GM19043 (cell line): ENCODE measurements around the gene MMP8.

ENCODE experiments used
- ATAC-seq: cut with Tn5 transposase; IDR thresholded peaks from one replicate; pipeline ENCODE4 v1.9.1; 2021; ENCODE audit warnings: low read depth; ENCODE audit not compliant: unreplicated experiment

MMP8 gene

DNA sequence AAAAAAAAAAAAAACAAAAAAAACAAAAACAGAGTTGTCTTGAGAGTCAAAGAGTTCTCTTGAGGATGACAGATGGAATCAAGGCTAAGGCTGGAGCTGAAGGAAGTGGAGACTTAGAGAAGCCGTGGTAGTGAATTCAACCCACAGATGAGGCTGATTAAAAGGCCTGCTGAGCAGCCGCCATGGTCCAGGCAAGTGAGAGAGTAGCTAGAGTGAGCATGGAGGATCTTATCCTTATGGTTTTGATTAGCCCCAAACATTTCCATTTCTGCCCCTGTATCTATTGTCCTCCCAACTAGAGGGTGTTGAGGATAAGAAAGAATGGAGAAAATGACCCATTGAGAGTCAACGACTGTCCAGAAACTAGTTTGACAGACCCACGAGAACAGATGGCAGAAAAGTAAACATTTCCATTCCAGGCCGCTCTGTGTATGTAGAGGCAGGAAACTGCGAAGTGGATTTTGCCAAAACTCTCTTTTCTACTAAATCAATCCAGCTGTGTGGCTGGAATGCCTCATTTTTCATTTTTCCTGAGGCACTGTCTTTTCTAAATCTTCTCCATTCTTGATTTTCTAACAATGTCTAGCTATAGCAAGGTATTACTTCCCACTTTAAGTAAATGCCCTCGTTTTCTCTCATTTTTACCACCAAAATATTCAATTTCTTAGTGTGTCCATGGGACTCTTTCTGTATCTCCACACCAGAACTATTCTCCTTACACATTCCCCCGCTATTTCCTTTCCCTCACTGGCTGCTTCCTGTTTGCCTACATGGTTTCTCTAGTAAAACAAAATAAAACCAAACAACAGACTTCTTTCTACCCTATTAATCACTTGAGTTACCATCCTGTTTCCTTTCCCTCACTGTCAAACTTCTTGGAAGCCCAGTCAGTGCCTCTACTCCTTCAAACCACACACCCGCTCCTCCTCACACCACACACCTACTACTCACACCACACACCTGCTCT is 5.4 kb upstream of the MMP8 start:
- no peak for ATAC-seq

DNA sequence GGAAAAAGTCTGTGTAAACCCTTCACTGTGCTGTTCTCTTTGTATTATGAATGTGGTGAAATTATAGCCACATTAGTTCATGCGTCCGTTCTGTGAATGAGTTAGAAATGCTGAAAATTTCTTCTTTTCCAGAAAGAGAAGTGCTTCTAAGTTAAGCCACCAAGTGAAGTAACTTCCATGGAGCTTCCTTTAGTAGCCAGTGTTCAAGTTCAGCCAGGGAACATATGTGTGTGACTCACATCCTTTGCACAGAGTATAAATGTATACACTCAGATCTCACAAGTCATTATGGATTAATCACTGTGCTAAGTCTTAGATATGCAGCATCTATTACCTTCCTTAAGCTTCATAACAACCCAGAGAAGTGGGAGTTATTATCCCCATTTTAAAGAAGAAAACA is 3.1 kb upstream of the MMP8 start:
- no peak for ATAC-seq

DNA sequence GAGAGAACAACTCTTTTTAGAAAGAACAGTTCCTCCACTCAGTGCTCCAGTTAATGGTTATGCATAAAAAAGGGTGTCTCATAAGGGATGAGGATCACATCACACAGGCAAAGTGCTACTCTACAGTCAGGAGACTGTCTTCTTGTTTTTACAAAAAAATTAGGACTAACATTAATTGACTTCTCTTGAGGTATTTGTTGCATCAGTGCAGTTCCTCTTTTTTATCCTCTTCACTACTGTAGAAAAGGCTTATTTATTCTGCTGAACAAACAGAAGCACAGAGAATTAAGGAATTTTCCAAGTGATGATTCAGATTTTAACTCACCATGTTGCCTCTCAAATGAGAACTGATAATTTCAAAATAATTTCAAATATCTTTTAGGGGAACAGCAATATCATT is 1.9 kb downstream of the MMP8 start:
- ATAC-seq, result no peak

DNA sequence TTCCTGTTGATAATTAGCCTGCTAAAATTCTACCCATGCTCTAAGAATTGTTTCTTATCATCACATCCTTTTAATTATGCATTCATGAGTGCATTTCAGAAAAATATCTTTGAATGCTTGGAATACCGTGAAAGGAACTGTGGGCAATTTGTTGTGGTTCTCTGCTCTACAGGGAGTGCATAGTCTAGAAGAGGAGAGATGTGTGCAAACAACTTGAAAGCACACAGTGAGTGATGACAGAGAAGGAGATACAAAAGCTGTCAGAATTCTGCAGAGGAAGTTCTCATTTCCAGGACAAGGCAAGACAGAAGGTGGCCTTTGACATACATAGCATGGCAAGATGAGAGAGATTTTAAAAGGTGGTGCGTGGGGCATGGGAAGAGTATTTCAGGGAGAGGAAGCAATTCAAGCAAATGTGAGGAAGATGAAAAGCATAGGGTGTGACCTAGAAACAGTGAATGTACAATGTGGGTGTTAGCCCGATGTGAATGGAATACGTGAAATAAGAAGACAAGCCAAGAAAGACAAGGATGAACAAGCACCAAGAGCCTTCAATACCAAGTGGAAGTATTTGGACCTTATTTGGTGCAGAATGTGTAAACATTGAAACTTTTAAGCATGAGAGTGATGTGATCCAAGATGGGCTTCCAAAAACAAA is 5.0 kb downstream of the MMP8 start:
- no peak for ATAC-seq

DNA sequence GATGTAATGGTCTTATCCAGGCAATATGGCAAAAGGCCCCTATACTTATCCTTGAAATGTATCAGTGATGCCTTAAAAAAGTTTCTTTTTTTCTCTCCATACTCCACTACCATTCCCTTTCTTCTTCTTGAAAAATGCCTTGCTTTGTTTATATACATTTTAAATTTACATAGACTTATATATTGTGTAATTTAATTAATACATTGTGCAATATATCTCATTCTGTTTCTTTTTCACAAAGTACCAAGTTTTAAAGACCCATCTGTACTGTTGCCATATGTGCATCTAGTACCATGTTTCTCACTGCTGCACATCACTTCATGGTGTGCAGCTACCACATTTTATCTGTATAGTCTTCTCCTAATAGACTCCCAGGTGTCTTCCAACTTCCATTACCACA is 7.5 kb downstream of the MMP8 start:
- ATAC-seq, result no peak

DNA sequence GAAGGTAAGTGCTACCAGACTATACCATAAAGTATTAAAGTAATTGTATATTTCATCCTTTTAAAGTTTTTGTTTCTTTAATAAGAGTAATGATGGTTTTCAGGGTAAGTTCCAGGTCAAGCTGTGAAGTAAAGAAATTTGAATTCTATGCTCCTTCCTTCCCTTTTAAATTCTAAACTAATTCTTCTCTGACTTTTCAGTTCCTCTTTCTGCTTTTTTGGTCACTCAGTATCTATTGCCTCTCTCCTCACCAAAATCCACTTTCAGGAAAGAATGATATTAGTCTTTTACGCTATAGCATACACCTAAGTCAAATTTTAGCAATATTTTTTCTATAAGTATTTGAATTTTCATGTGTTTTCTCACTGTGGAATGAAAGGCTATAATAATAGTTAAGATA is 8.2 kb downstream of the MMP8 start:
- peak; percentile 76 for ATAC-seq

DNA sequence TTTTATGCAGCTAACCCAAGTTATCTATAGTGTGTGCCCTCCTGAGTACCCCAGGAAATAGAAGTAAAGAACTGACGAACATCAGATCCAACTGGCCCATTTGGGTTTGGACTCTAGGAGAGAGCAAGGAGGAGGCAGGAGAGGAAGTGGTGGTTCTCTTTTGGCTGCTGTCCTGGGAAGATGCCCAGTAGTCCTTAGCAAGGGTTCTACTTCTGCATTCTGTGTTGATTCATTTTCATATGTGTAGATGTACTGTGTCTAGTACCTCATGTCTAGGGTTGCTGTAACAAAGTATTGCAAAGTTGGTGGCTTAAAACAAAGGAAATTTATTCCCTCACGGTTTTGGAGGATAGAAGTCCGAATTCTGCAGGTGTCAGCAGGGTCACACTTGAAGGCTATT is 12.6 kb downstream of the MMP8 start:
- no peak for ATAC-seq

DNA sequence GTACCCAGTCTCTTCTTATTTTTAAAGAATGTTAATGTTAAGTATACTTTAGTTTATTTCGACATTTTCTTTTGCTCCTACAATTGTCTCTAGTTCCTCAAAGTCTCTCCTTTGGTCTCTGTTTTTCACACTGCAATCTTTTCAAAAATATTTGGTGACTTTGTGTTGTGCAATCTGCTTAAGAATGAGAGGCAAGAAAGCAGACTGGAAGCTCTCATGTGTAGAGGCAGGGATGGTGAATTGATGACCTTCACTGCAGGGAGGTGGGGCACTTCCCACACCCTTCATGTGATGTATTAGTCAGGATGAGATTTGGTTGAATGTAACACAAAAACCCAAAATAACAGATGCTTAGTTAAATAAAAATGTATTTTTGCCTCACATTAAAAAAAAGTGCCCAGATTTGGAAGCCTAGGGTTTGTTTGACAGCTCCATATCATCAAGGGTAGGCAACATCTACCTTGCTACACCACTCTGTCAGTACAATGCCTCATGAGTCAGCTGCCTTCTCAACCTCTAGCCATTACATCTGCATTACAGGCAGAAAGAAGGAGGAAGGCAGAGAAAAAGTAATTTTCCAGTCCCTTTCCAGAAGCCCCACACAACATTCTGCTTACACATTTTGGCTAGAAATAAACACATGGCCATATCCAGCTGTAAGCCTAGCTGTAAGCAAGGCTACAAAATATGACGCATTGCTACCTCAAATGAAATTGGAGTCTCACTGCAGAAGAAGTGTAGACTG is 15.4 kb downstream of the MMP8 start:
- no peak for ATAC-seq

DNA sequence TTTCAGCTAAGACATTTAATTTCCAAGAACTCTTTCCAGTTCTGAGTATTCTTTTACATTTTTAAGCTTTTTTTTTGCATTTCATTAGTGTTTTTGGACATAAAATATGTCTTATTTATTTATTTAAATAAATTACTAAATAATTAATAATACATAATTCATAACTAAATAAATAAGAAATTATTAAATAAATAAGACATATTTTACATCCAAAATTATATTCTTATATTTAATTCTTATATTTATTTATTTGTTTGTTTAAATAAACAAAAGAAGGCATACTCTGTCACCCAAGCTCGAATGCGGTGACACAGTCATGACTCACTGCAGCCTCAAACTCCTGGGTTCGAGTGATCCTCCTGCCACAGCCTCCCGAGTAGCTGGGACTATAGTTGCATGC is 16.1 kb downstream of the MMP8 start:
- no peak for ATAC-seq

DNA sequence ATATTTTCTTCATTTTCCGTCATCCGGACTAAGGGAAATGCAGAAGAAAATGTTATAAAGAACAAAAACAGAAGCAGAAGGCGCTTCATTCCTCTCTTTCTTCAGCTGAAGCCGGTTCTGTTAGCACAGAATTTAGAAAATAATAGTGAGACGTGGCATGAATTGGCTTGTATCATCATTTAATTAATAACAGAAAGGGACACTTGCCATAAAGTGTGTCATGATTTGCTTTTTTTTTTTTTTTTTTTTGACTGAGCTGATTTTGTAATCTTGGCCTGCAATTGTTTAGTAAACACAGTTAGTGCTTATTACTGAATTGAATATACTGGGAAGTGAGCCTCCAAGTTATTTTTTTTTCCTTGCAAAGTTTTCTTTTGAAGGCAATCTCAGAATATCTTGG is 19.1 kb downstream of the MMP8 start, which contains the start of gene MMP27:
Gene MMP27 (minus strand): TSS at position 144 of the 400 bp plus-strand sequence. CDS start 55 bp downstream, at position 89.
- ATAC-seq, result no peak

DNA sequence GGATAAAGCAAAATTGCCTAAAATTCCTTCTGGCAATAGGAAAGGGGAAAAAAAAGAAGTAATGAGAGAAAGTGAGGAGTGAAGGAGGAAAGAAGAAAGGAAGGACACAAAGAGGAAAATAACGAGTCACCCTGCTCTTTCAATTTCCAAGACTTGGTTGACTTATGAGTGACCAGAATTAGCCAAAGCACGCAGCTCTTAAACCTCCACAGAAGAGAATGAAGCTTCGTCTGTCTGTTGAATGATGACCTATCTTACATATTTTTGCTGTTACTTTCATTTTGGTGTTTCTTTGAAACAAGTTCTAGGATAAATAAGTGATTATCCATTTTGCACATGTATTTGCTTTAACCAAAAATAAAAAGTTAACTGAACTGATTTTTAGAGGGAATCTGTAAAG is 19.9 kb downstream of the MMP8 start:
- no peak for ATAC-seq

DNA sequence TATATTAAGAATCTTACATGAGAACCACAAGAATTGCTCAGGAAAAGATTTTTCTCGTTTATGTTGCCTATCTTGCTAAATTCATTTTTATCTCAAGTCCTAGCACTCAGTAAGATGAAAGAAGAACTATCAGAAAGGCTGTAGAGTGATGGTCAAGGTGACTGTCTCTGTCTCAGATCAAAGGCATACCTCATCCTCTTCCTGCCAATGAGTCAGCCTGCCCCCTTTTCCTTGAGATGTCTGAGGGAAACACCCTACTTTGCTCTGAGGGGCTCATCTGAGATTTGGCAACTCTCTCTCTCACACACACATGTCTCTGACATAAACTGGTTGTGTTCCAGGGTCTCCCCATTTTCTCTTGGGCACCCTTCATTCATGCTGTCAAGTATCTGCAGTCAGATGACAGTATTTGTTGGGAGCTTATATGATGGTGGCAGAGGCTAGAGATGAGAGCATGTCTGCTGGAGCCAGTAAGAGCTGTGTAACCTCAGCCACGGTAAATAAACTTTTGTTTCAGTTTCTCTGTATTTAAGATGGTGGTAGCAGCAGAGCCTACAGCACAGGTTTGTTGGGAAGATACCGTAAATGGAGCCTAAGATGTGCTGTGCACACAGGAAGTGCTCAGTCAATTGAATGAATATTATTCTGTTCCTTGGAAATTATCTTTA is 20.8 kb downstream of the MMP8 start:
- no peak for ATAC-seq

DNA sequence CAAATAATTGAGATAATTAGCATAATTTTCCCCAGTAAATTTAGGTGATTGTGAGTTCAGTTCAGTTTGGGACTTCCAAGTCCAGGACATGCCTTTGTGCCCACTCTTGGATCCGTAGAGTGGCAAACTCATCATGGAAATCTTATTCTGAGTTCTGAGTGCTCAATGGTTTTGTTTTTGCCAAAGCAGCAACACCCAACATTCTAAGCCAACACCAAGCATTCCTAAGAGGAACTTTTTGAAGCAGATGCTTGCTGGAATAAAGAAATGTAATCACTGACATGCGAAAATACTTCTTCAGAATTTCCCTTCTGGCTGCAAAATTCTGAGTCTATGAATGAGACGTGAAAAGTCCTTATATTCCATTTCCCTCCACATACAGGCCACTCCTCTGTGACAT is 29.6 kb downstream of the MMP8 start:
- no peak for ATAC-seq

DNA sequence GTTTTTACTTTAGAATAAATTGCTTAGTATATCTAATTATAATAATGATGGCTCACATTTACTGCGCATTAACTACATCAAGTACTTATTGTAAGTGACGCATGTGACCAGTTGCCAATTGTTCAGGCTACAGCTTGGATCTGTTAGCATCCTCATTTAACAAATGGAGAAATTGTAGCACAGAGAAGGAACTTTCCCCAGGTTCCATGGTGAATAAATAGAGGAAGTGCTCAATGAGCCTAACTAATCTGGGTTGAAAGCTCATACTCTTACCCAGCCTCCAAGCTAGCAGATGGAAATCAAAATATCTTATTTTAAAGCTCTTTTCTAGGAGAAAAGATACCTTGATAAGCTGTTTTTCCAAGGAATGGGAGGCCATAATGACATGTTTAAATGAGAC is 39.0 kb downstream of the MMP8 start:
- ATAC-seq, result no peak

DNA sequence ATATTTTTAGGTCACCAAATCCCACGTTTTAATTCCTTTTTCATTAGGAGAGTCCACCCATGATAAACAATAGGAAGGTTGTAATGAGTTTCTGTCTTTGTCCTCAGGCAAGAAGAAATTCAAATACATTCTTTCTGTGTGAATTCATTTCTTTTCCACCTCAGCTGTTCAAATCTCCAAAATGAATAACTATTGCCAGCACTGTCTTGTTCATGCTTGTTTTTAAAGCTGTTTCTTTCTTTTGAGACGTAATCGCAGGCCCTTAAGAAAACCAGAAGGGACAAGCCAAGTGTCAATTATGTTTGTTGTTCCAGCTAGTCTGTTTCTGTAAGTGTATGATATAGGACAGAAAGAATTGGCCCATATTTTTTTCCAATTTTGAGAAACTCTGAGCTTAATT is 39.4 kb downstream of the MMP8 start:
- ATAC-seq, result no peak

DNA sequence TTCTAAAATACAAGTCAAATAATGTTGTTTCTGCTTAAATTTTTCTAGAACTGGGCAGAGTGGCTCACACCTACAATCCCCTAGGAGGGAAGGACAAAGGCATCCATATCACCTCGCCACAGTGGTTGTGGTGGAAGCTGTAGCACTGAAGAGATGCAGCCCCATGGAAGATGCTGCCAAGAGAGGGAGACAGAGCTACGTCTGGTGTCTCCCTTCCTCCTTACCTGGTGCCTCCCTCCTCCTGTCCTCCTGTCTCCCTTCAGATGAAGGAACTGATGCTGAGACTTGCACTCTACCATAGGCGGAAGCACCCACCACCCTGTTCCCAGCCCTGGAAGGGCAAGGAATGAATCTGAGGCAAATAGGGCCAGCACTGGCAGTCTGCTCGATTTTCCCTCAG is 41.5 kb downstream of the MMP8 start:
- ATAC-seq, result no peak

DNA sequence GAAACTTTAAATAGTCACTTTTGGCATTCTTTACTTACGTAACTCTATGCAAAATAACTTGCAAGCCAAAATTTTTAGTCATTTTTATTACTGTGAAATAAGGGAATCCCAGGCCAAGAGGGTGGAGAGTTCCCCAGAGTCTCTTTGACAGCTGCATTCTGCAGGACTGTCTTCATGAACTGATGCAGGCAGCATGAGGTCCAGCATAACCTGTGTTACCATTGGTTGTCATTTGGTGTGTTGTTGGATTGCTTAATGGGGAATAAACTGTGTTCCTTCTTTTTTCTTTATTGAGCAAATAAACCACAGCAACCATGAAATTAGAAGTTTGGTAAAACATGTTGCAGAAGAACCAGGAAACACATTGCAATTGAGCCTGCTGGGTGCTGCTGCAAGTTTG is 43.8 kb downstream of the MMP8 start:
- no peak for ATAC-seq

DNA sequence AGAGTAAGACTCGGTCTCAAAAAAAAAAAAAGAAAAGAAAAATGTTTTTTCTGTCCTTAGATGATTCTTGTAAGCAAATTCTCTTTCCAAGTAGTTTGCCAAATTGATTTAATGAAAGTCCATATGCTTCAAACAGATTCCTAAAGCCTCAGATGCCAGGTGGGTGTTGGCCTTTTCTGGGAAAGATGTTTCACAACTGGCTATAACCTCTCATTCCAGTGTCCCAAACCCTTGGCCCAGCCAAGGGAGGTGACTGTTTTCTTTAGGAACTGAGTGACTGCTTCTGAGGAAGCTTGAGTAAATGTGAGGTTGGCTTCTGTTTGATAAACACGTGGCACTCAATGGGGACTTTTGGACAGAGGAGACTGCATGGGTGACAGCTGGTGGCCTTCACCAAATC is 46.7 kb downstream of the MMP8 start:
- no peak for ATAC-seq

DNA sequence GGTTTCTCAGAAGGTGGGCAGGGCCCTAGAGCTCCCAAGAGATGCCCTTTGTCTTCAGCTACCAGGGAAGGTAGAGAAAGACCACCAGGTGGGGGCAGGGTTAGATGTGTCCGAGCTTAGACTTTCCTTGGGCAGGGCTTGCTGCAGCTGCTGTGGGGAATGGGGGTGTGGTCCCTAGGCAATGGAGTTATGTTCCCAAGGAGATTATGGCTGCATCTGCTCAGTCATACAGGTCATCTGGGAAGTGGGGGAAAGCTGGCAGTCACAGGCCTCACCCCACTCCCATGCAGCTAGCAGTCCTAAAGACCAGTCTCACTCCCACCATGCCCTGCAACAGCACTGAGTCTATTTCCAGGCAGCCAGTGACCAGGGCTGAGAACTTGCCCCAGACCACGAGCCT is 48.7 kb downstream of the MMP8 start:
- no peak for ATAC-seq

DNA sequence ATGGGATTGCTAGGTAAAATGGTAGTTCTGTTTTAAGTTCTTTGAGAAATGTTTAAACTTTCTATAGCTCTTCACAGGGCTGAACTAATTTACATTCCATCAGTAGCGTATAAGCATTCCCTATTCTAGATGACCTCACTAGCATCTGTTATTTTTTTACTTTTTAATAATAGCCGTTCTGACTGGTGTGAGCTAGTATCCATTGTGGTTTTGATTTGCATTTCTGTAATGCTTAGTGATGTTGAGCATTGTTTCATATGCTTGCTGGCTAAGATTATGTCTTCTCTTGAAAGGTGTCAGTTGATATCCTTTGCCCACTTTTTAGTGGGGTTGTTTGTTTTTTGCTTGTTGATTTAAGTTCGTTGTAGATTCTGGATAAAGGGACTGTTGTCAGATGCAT is 55.1 kb downstream of the MMP8 start:
- peak; percentile 47 for ATAC-seq
